Caco-2 (cell line): Measurements from ENCODE around the gene PAX7. TPM values are rescaled to one million over a fixed set of nuclear protein-coding genes. Genes with fewer than 3 reads are reported as not detected.

Experiments used
- Bru-seq: library from RNA; stranded (reverse); fragments of 400-500 nt; gene quantifications from one replicate; lab custom pipeline; 2021; lab: Mats Ljungman, UMichigan
- BruChase-seq, 2 experiments: library from RNA; stranded (reverse); fragments of 400-500 nt; gene quantifications; one replicate each; lab custom pipeline; 2021; lab: Mats Ljungman, UMichigan
- BruUV-seq: library from RNA; stranded (reverse); fragments of 400-500 nt; replicated peaks from 2 replicates; lab custom pipeline; 2021; lab: Mats Ljungman, UMichigan
- CTCF ChIA-PET: fragments of 300-600 bp; sonication (Branson Sonifier 250); formaldehyde crosslinking; loops from one replicate; lab custom pipeline; 2022; ENCODE audit warnings: antibody characterized with exemption; lab: Charles Lee
- POLR2A ChIA-PET: fragments of 300-600 bp; sonication (Branson Sonifier 250); formaldehyde crosslinking; loops from one replicate; lab custom pipeline; 2022; ENCODE audit warnings: antibody characterized with exemption; lab: Charles Lee
- DNase-seq, 2 experiments: peaks; one replicate each; pipeline versions ENCODE4 v3.0.0 to v3.0.0-alpha.2; 2020 to 2022
- H3K27me3 ChIP-seq: replicated peaks from 2 replicates; pipeline ENCODE4 v1.6.0; 2011; ENCODE audit warnings: low read length; ENCODE audit not compliant: control insufficient read depth, insufficient read depth
- H3K36me3 ChIP-seq: 2 replicates; pipeline ENCODE4 v1.5.1; 2011; ENCODE audit warnings: low read length; ENCODE audit not compliant: control insufficient read depth, insufficient read depth
- H3K4me1 ChIP-seq: fragments of 250-450 bp; sonication (Bioruptor Pico); 2 replicates; pipeline ENCODE4 v1.5.1; 2020; ENCODE audit warnings: mild to moderate bottlenecking
- H3K4me3 ChIP-seq: 2 replicates; pipeline ENCODE4 v1.5.1; 2011; ENCODE audit warnings: low read depth, mild to moderate bottlenecking, control low read depth, low read length
- H3K9me3 ChIP-seq: fragments of 250-450 bp; sonication (Bioruptor Pico); 2 replicates; pipeline ENCODE4 v1.5.1; 2020; ENCODE audit warnings: mild to moderate bottlenecking, moderate library complexity
- H3K27ac Mint-ChIP-seq: one replicate; pipeline ENCODE4 v1.8.0; 2022; ENCODE audit warnings: mixed read lengths; ENCODE audit not compliant: unreplicated experiment
- H3K27me3 Mint-ChIP-seq: one replicate; pipeline ENCODE4 v1.8.0; 2022; ENCODE audit warnings: mixed read lengths; ENCODE audit not compliant: insufficient read depth, unreplicated experiment
- H3K36me3 Mint-ChIP-seq: one replicate; pipeline ENCODE4 v1.8.0; 2022; ENCODE audit warnings: mild to moderate bottlenecking, mixed read lengths; ENCODE audit not compliant: insufficient read depth, unreplicated experiment
- H3K4me1 Mint-ChIP-seq: one replicate; pipeline ENCODE4 v1.8.0; 2022; ENCODE audit warnings: low read depth, mixed read lengths; ENCODE audit not compliant: unreplicated experiment
- H3K4me3 Mint-ChIP-seq: one replicate; pipeline ENCODE4 v1.8.0; 2022; ENCODE audit warnings: mild to moderate bottlenecking, moderate library complexity, mixed read lengths; ENCODE audit not compliant: unreplicated experiment
- H3K9me3 Mint-ChIP-seq: one replicate; pipeline ENCODE4 v1.8.0; 2022; ENCODE audit warnings: mixed read lengths; ENCODE audit not compliant: unreplicated experiment
- intact Hi-C: fragments of 100-400 bp; cut with micrococcal nuclease; formaldehyde crosslinking; loops from one replicate; pipeline ENCODE4 v1.10.0; 2022; ENCODE audit not compliant: unreplicated experiment
- long read RNA-seq: library from polyadenylated mRNA; stranded (forward); transcript quantifications from one replicate; pipeline ENCODE4 v2.0.0, GENCODE V29; 2022
- total RNA-seq: library from RNA; stranded (reverse); gene quantifications from 2 replicates; pipeline ENCODE4 v1.2.3, GENCODE V29; 2022
- TF ChIP-seq, protein P1 (sequence below), 2 experiments: fragments of 200-600 bp in 1 of 2; IDR thresholded peaks; 1 replicate in 1 of 2; 2 replicates in 1 of 2; pipeline versions ENCODE4 v1.5.1 to v1.8.0; 2011 to 2022; ENCODE audit warnings: antibody characterized with exemption in 1 of 2, control low read depth in 1 of 2, inconsistent platforms in 1 of 2, low read depth in 1 of 2, low read length in 1 of 2, mild to moderate bottlenecking in 1 of 2, moderate library complexity in 1 of 2; ENCODE audit not compliant: insufficient read depth in 1 of 2, severe bottlenecking in 1 of 2, unreplicated experiment in 1 of 2

The PAX7 gene
- total RNA-seq = 0.18 TPM in 1 of 2 replicates, not detected in the other
- Bru-seq, nascent RNA = percentile 10 among the genes with signal in this experiment
- percentile 5 among the genes with signal in this experiment for BruChase-seq, experiment 1, labeled RNA remaining after a 2-hour chase
- percentile 2 among the genes with signal in this experiment for BruChase-seq, experiment 2, labeled RNA remaining after a 6-hour chase
- long read RNA-seq = 0 reads

DNA sequence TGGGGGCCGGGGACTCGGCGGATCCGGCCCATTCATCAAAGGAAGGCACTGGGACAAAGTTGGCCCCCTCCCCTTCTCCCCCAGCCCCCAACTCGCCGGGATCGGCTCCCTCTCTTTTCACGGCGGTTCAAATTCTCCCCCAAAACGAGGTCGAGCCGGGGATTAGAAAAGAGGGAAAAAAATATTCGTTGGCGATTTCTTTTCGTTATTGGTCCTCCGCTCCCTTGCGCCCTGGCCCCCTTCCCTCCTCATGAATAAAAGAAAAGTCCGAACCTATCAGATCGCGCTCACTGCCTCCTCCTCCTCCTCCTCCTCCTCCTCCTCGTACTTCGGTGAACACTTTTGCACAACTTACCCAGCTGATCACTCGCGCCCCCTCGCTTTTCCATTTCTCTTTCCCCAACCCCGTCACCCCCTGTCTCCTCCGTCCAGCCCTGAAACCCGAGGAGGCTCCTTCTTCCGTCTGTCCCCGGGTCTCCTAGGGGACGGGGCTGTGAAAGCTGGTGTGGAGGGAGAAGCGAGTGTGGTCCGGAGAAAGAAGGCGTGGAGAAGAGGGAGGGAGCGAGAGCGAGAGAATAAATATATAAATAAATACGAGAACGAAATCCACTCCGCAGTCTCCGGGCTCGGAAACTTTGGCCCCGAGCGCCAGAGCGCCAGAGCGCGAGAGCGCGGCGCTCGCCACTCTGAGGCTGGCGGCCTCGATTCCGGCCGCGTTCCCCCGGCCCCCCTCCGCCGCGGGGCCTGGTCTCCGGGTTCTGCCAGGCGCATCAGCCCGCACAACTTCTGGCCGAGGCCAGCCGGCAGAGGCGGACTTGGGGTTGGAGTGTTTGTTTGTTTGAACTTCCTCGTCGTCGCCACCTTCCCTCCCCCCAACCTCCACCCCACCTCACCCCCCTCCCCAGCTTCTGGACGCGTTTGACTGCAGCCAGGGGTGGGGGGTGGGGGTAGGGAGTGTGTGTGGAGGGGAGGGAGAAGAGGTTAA is at the start of gene PAX7:
TSS of gene PAX7 (plus strand) at position 336 of the 985 bp plus-strand sequence. CDS start 758 bp downstream, outside the sequence.
- intact Hi-C loops = no loop called here
- Mint-ChIP-seq H3K4me1 (no peaks in the 10 kb centered on the region), H3K27me3 (peaks cover 48% of the 10 kb centered on the region), H3K4me3 (peak within 1 kb of the TSS; percentile 61), H3K27ac (no peak within 1 kb of the TSS), H3K36me3 (no peaks in the 10 kb centered on the region), H3K9me3 (no peaks in the 10 kb centered on the region)
- Histone ChIP-seq H3K4me3 (no peak within 1 kb of the TSS), H3K9me3 (no peaks in the 10 kb centered on the region), H3K4me1 (no peaks in the 10 kb centered on the region), H3K36me3 (no peaks in the 10 kb centered on the region), H3K27me3 (no peaks in the 10 kb centered on the region)
- TF ChIP-seq, protein P1, sequence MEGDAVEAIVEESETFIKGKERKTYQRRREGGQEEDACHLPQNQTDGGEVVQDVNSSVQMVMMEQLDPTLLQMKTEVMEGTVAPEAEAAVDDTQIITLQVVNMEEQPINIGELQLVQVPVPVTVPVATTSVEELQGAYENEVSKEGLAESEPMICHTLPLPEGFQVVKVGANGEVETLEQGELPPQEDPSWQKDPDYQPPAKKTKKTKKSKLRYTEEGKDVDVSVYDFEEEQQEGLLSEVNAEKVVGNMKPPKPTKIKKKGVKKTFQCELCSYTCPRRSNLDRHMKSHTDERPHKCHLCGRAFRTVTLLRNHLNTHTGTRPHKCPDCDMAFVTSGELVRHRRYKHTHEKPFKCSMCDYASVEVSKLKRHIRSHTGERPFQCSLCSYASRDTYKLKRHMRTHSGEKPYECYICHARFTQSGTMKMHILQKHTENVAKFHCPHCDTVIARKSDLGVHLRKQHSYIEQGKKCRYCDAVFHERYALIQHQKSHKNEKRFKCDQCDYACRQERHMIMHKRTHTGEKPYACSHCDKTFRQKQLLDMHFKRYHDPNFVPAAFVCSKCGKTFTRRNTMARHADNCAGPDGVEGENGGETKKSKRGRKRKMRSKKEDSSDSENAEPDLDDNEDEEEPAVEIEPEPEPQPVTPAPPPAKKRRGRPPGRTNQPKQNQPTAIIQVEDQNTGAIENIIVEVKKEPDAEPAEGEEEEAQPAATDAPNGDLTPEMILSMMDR (IDR thresholded peaks at IDR 0.05; ENCODE audit: insufficient read depth in 1 of 2, low read depth in 1 of 2, low read length in 1 of 2, severe bottlenecking in 1 of 2, unreplicated experiment in 1 of 2) = no peak
- no TSS peak for BruUV-seq
- DNase-seq = no peak
- ChIA-PET CTCF (no interaction called here), POLR2A (no interaction called here)

DNA sequence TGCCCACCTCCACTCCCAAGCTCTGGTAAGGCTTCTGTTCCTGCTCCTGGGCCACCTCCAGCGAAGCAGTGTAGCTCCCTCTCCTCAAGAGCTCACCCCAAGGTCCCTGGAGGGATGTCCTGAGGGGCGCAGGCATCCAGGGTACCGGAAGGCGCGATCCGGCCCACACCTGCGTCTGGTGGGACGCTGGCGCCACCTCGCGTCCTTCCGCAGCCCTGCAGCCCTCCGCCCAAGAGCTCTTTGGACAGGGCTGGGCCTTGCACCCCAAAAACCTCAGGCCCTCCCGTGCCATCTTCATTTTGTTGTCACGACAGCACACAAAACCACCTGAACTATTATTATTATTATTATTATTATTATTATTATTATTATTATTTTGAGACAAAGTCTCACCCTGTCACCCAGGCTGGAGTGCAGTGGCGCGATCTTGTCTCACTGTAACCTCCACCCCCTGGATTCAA is 49.2 kb upstream of the PAX7 start:
- POLR2A ChIA-PET = no interaction called here
- H3K4me1 ChIP-seq = no peaks in the 10 kb centered on the region
- H3K36me3 Mint-ChIP-seq = no peaks in the 10 kb centered on the region
- no peaks in the 10 kb centered on the region for H3K27me3 ChIP-seq
- no peaks in the 10 kb centered on the region for H3K9me3 Mint-ChIP-seq
- peak in 1 of 2 experiments; percentile 48 for DNase-seq
- H3K4me3 ChIP-seq = no peak overlapping the region
- H3K4me1 Mint-ChIP-seq = no peaks in the 10 kb centered on the region
- H3K27ac Mint-ChIP-seq = no peak overlapping the region
- CTCF ChIA-PET = interaction anchor here (0.6 to 1.2 kb wide), 5 partner anchors 22 to 662 kb away, joined by 3 to 7 read pairs (median 3); no protein-coding TSS in a partner anchor
- H3K27me3 Mint-ChIP-seq = peaks cover 4% of the 10 kb centered on the region
- H3K9me3 ChIP-seq = no peaks in the 10 kb centered on the region
- H3K4me3 Mint-ChIP-seq = no peak overlapping the region
- H3K36me3 ChIP-seq = no peaks in the 10 kb centered on the region
- BruUV-seq = no TSS peak
- TF ChIP-seq, protein P1 (IDR thresholded peaks at IDR 0.05; ENCODE audit: insufficient read depth in 1 of 2, low read depth in 1 of 2, low read length in 1 of 2, severe bottlenecking in 1 of 2, unreplicated experiment in 1 of 2) = peak; percentile 77 to 87
- intact Hi-C loops = loop anchor here (10.0 kb wide), 1 partner anchor 927 kb away; no protein-coding TSS in a partner anchor

DNA sequence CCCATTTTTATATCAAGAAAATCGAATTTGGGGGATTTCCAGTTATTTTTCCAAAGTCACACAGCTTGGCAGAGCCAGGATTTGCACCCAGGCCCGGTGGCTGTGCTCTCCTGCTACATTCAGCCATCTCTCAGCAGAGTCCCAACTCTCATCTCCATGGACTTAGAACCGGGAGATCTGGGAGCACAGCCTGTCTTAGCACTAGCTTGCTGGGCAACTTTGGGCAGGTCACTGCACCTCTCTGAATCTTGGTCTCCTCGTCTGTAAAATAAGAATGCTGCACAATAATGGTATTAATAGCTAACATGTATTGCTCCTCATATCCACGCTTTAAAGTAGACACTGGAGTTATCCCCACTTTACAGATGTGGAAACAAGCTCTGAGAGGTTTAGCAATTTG is 47.8 kb upstream of the PAX7 start:
- H3K4me1 Mint-ChIP-seq = no peaks in the 10 kb centered on the region
- Histone ChIP-seq H3K4me1 (no peaks in the 10 kb centered on the region), H3K36me3 (no peaks in the 10 kb centered on the region), H3K27me3 (no peaks in the 10 kb centered on the region; the same call in 1 of the 2 replicates), H3K4me3 (no peak overlapping the region), H3K9me3 (no peaks in the 10 kb centered on the region)
- no peak overlapping the region for H3K27ac Mint-ChIP-seq
- TF ChIP-seq, protein P1 (IDR thresholded peaks at IDR 0.05; ENCODE audit: insufficient read depth in 1 of 2, low read depth in 1 of 2, low read length in 1 of 2, severe bottlenecking in 1 of 2, unreplicated experiment in 1 of 2) = no peak
- peaks cover 6% of the 10 kb centered on the region for H3K27me3 Mint-ChIP-seq
- no peaks in the 10 kb centered on the region for H3K9me3 Mint-ChIP-seq
- no TSS peak for BruUV-seq
- intact Hi-C loops = loop anchor here (10.0 kb wide), 1 partner anchor 928 kb away; no protein-coding TSS in a partner anchor
- ChIA-PET POLR2A (no interaction called here), CTCF (no interaction called here)
- no peaks in the 10 kb centered on the region for H3K36me3 Mint-ChIP-seq
- no peak for DNase-seq
- H3K4me3 Mint-ChIP-seq = no peak overlapping the region
